Measurements from ENCODE around the gene SULT6B1.
"Not testable (repeated sequence)": the region's sequence is repeated elsewhere in the genome, so short reads cannot be mapped to it uniquely, and the experiment has no call there.

Gene SULT6B1

DNA sequence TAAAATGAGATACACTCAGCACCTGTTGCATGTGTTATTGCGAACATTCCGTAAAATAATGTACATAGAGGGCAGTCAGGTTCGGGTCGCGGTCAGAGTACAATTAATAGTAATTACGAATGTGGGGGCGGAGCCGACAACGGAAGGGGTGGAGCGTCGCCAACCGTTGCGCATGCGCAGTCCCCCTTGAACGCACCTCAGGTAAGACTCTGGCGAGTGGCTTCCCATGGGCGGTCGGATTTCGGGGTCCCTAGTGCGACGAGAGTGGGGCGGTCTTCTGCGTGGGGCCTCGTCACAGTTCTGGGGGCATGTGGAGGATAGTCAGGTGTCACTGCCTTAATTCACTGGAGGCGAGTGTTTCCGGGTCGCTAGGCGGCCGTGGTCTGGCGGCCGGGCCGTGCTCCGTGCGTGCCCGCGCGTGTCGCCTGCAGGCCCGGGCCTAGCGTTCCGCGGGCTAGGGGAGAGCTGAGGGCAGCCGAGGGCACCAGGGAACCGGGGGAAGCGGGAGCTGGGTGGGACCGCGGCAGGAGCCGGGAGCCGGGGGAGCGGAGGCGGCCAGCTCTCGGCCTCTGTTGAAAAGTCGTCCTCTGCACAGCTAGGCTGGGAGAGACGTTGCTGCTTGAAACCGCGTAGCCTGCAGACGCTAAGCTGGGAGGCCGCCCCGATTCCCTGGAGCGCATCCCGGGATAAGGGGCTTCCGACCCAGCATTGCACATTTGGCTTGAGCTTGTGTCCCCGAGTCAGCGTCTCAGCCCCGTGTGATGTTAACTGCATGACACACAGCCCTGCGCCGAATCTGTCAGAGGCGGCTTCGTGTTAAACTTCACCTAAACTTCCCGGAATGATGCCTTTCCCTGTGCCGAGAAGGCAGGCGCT lies 8.1 kb upstream of the SULT6B1 start, which contains the start of gene CEBPZOS:
CEBPZOS (plus strand) TSS at position 177 of the 876 bp plus-strand sequence. CDS start 3,209 bp downstream, outside the sequence.
- peak; percentile 92 for DNase-seq (ENCODE audit: low spot score)

DNA sequence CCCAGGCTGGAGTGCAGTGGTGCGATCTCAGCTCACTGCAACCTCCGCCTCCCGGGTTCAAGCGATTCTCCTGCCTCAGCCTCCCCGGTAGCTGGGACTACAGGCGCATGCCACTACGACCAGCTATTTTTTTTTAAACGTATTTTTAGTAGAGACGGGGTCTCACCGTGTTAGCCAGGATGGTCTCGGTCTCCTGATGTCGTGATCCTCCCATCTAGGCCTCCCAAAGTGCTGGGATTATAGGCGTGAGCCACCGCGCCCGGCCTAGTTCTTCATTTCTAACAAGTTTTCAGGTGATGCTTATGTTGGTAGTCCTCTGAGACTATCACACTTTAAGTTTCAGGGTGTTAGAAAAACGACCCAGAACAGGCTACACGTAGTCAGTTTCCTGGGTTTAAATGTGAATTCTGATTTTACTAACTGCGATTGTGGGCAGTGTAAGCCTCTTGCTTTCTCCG lies 7.4 kb upstream of the SULT6B1 start:
- DNase-seq (ENCODE audit: low spot score) = not testable (repeated sequence)

DNA sequence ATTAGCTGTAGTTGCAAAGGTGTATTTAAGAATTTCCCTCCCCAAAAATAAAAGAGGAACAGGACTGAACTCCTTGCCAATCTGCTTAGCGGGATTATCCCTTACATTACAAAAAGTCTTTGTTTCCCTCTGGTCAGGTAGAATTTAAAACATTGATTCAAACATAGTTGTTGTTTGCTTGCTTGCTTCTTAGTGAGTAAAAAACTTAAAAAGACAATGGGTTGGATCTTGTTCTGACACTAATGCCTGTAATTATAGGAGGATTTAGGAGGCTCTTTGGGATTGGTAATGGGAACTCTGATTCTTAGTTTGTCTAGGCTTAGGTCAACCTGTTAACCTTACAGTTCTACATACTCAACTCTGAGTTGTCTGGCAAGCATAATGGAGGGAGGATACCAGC lies 4.1 kb upstream of the SULT6B1 start:
- no peak for DNase-seq (ENCODE audit: low spot score)

DNA sequence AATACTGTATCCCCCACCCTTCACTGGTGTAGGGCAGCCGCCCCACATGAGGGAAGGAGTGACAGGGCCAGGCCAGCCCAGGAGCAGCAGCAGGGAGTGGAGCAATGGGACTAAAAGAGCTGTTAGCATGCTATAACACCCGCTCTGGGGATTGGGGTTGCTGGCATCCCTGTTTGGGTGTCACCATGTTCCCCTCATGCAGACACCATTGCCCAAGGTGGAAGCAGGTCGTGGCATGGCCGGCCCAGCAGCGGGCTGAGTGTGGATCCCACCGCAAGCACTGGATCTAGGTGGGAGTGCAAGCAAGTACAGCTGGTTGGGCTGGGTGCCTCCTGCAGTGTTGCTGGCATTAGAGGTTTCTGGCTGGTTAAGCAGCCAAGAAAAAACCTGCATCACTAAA lies 3.3 kb upstream of the SULT6B1 start:
- no peak for DNase-seq (ENCODE audit: low spot score)

DNA sequence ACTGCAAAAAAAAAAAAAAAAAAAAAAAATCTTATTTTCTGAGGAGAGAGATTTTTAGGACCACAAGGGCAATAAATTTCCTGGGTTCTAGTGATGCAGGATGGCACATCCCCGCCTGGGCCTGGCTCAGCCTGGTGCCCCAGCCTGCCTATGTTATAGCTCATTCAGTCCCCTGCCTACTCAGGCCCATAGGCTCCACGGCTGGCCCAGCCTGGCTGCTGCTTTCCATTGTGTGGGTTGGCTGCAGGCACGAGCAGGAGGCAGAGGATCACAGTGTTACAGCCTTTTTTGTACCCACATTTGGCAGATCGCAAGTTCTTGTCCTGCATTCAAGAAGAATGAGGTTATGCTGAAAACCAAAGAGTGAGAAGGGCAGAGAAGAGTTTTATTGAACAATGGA lies 2.8 kb upstream of the SULT6B1 start:
- no peak for DNase-seq (ENCODE audit: low spot score)

DNA sequence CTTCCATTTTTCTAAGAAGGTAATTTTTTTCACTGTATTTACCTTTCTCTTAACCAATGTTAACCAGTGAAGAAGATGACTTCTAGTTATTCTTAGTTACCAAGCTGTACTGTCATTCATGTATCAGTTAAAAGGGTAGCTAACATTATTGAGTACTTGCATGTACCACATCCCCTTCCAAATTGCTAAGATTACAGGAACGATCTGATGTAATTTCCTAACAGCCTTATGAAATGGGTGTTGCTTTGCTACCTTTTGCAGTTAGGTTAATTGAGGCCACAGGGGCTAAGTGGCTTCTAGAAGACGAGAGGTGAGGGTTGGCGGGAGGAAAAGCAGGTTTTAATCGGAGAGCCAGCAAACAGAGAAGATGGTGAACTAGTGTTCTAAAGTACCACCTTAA lies 1.8 kb upstream of the SULT6B1 start:
- no peak for DNase-seq (ENCODE audit: low spot score)

DNA sequence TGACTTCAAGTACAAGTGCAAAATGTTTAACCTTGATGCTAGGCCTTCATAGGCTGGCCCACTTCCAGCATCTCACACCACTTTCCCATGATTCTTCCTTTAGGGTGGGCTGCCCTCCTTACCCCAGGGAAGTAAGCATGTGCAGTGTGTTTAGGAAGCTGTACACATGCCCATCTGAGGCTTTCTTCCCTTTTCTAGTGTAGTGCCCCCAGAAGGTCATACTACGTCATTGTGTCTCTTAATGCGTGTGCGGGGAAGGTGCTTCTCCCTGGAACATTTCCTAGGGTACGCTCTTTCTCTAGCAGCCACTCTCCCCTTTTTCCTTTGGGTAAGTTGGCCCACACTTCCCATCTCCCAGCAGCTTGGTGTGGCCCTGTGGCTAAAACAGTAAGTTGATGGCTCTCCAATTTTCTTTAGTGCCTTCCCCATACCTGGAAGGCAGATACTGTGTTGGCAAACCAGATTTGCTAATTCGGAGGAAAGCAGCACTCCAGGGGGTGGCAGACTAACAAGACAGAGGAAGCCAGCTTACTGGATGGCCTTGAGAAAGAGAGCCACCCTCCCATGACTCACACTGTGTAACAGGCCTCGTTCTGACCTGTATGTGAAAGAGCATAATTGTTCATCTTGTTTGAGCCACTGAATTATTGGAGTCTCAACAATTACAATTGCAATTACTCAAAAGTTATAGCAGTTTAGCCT lies 1.1 kb upstream of the SULT6B1 start:
- peak; percentile 70 for DNase-seq (ENCODE audit: low spot score)

DNA sequence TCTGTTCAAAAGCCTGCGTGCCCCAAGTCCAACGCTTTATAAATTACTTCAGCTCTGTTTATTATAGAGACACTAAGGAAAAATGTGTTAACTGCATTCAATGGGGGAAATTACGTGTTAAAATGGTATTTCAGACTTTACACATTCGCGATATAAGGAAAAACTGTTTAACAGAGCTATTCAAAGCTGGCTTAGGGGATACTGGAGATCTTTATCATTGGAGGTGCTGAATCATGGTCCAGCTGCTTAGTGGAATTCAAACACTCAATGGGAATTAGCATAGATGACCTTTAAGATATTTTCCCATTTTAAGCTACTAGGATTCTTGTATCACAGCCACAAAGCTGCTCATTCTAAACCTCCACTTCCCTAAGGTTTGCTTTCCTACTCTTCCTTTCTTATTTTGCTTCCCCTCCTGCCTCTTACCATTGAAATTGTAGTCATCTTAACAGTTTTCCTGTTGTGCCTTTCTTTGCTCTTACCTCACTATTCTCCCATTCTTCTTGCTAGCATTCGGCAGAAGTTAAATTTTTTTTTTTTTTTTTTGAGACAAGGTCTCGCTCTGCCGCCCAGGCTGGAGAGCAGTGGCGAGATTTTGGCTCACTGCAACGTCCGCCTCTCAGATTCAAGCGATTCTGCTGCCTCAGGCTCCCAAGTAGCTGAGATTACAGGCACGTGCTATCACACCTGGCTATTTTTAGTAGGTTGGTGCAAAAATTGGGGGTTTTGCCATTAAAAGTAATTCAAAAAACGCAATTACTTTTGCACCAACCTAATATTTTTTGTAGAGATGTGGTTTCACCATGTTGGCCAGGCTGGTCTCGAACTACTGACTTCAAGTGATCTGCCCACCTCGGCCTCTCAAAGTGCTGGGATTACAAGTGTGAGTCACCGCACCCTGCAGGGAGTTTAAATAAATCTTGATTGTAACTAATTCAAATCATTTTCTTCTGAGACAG lies 6.5 kb downstream of the SULT6B1 start:
- DNase-seq (ENCODE audit: low spot score) = no peak

DNA sequence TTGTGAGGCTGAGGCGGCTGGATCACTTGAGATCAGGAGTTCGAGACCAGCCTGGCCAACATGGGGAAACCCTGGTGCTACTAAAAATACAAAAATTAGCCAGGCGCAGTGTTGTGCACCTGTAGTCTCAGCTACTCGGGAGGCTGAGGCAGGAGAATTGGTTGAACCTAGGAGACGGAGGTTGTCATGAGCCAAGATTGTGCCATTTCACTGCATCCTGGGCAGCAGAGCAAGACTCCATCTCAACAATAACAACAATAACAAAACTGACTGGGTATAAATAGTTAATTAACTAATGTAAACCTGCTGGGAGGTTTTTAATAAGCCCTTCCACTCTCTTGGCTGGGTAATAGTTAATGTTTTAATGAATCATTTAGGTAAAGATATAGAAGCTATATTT lies 7.8 kb downstream of the SULT6B1 start:
- no peak for DNase-seq (ENCODE audit: low spot score)

DNA sequence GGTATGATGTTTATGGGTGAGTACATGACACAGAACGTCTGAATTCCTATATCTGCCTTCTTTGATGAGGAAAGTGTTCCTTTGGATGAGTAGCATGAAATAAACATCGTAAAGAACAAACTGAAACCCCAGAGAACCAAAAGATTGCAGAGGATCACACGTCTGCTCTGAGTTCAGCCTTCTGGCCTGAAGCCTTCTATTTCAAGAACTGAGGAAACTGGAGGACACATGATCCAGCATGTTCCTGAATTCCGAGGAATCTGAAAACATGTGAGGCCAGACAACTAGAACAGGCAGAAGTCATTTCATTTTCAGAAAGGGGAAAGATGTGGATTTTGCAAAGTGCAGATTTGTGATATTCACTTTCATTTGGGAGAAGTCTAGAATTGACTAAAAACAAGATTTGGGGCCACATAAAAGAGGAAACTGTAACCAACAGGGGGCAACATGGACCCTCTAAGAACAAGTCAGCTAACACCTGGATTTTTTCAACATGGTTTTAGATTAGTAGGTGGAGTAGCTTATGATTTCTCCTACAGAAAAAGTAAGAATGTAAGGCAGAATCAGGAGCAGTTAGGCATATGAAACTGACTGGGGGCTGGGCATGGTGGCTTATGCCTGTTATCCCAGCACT lies 8.3 kb downstream of the SULT6B1 start:
- DNase-seq (ENCODE audit: low spot score) = no peak

DNA sequence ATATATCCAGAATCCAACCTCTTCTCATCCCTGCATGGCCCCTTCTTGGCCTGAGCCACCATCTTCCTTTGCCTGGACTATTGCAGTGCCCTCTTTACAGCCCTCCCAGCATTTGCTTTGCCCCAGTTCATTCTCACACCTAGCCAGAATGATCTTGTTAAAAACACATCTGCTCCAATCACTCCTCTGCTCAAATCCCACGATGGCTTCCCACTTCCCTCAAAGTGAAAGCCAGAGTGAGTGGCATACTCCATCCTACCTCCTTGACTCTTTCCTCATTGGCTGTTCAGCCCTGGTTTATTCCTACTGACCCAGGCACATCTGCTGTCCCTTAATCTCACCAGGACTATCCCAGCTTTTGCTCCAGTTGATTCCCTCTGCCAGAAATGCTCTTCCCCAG lies 14.7 kb downstream of the SULT6B1 start:
- no peak for DNase-seq (ENCODE audit: low spot score)

DNA sequence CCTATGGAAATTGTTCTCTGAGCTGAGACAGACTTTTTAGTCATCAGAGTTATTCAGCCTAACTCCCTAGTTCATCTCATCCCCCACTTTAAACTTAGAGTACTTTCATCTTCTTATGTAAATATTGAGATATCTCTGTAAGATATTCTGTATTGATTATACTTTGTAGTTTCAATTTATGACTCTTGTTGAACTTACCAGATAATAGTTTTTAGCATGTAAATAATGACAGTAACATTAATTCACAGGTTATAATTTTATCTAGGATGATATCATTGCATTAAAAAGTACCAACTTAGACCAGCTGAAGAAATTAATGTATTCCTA lies 16.9 kb downstream of the SULT6B1 start:
- no peak for DNase-seq (ENCODE audit: low spot score)

DNA sequence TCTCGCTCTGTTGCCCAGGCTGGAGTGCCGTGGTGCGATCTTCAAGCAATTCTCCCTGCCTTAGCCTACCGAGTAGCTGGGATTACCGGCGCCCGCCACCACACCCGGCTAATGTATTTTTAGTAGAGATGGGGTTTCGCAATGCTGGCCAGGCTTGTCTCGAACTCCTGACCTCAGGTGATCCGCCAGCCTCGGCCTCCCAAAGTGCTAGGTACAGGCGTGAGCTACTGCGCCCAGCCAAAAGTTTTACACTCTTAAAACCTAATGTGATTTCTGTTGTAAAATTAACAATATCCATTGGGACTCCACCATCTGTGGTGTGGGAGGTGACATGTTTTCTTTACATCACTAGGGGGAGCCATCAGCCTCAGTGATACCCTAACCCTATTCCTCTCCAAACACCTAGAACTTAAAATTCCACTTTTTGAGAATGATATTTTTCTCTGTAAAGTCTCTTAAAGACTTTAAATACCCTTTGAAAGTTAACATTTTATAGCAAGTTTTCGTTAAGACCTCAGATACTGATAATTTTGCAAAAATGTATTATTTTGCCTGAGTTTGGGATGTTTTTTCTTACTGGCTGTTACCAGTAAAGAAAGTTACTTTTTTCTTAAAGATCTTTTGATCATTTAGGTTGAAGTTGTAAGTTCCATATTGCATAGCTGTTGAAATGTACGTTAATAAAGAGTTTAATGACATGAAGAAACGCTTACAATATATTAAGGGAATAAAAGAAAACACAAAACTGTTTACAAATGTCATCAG lies 20.1 kb downstream of the SULT6B1 start:
- DNase-seq (ENCODE audit: low spot score) = peak; percentile 64

DNA sequence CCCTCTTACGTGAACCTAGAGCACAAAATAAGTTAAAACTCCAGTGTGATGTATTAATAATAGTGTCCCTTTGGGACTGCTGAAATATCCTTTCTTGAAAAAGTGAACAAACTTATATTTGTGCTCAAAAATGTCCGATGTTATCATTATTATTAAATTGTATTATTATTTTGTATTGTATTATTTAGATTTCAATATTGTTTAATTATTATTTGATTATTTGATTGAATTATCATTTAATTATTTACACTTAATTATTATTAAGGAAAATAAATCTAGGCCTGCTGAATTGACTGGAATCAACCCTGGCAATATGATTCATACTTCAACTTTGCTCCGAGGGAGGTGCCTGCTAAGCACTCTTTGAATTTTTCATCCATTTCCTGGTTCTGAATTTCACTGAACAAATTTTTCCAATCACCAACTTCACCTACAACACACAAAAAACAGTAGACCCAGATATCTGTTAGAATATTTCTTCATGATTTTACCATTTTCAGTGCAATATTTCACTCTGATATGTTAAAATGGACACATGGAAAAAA lies 20.8 kb downstream of the SULT6B1 start:
- peak; percentile 28 for DNase-seq (ENCODE audit: low spot score)

DNA sequence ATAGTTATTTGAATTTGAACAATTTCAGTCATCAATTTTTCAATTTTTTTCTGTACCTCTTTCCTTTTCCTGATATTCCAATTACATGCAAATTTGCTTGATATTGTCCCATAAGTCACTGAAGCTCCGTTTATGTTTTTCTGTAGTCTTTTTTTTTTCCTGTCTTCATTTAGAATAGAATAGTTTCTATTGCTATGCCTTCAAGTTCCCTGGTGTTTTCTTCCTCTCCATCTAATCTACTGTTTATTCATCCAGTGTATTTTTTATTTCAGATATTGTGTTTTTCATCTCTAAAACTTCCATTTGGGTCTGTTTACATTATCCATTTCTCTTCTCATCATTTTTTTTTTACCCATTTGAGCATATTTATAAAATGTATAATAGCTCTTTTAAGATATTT lies 23.7 kb downstream of the SULT6B1 start:
- no peak for DNase-seq (ENCODE audit: low spot score)

DNA sequence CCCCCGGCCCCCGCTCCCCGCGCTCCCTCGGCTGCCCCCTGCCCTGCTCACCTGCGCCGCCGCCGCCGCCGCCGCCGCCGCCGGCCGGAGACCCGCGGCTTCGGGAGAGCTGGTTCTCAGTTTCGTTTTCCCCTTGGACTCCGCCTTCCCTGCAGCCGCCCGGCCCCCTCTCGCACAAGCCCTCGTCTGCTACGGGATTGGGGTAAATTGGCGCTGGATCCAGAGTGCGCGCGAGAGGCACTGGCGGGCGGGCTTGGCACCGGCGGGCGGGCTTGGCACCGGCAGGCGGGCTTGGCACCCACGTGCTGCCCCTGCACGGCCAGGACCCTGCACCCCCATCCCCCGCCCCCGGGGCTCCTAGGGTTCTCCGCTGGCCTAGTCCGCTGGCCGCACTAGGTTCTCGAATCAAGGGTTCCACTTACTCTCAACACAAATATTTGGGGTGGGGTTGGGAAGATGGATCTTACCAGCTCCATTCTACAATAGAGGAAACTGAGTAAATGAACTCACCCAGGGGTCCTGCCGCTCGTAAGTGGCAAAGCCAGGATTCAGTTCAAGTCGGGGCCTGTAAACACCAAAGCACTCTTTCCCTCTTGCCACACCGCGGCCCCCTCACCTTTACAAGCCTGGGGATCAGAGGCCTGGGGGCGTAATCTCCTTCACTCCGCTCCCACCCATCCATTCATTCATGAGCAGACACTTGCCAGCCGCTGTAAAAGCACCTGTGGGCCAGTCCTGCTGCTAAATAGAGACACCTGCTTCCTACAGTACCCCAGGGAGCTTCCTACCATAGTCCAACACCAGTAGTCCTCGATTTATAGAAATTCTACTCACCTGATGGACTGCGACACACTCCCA lies 31.4 kb downstream of the SULT6B1 start, which contains the start of gene EIF2AK2:
EIF2AK2 (minus strand) TSS at position 124 of the 858 bp plus-strand sequence. CDS start 9,174 bp downstream, outside the sequence.
- peak; percentile 99 for DNase-seq (ENCODE audit: low spot score)

DNA sequence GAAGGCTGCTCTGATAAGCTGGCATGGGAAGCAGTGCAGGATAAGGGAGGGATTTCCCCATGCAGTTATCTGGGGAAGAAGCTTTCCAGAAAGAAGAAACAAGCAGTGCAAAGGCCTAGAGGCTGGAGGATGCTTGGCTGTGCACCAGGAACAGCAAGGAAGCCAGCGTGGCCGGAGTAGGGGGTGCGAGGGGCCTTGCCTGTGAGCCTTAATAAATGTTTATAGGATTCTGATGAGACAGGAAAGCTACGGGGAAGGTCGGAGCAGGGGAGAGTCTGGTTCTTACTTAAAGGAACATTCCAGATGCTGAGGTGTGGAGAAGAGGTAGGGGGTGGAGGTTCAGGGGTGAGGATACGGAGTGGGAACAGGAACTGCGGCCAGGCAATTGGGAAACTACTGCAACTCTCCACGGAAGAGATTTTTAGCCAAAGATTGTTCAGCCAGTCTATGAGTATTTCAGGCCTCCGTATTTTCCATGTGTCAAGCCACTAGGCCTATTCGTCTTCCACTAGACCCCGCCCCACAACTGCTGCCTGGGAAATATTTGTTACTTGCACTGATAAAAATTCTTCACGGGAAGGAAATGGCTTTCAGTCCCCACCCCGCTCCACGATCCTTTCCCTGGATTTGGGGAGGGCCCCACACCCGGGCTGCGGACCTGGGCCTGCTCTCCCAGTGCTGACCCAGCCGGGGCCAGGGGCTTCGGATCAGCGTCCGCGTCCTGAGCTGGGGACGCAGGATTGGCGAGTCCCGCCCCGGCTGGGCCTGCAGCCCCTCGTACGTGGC lies 32.2 kb downstream of the SULT6B1 start:
- peak; percentile 68 for DNase-seq (ENCODE audit: low spot score)

DNA sequence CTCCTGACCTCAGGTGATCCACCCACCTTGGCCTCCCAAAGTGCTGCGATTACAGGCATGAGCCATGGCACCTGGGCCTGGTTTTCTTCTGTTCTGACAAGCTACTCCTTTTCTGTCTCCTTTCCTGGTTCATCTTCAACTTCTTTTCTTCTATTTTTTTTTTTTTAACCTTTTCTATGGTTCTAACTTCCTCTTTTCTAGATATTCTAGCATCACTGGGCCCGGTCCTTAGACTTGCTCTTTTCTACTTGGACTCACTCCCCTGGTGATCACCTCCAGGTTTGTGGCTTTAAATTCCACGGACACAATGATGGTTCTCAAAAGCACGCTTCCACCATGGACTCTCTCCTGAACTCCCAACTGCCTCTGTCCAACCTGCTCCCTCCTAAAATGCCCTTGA lies 33.7 kb downstream of the SULT6B1 start:
- no peak for DNase-seq (ENCODE audit: low spot score)

DNA sequence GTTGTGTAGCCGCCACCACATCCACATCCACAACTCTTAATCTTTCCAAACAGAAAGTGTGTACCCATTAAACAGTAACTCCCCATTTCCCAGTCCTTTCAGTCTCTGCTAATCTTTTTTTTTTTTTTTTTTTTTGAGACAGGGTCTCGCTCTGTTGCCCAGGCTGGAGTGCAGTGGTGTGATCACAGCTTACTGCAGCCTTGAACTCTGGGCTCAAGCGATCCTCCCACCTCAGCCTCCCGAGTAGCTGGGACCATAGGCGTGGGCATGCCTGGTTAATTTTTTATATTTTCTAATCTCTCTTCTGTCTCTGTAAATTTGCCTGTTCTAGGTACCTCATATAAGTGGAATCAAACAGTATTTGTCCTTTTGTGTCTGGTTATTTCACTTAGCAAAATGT lies 35.2 kb downstream of the SULT6B1 start:
- DNase-seq (ENCODE audit: low spot score) = no peak

Data from AG08396 (cell line).